Mammary epithelial cell (primary cell): ENCODE data around the gene SPAG16.

Experiments used
- CTCF ChIP-seq, 2 donors: IDR thresholded peaks in 1 of 2; conservative IDR thresholded peaks in 1 of 2; 2 replicates each; pipeline ENCODE4 v1.5.1; 2011 to 2012; ENCODE audit warnings: inconsistent platforms in 2 of 2, low read length in 2 of 2, mild to moderate bottlenecking in 2 of 2, control low read depth in 1 of 2, low read depth in 1 of 2; ENCODE audit not compliant: insufficient read depth in 1 of 2; ENCODE audit errors: extremely low read depth in 1 of 2
- EZH2 ChIP-seq: IDR thresholded peaks from 2 replicates; pipeline ENCODE4 v1.6.1; 2012; ENCODE audit warnings: low read length, inconsistent platforms, borderline replicate concordance

- TF ChIP-seq CTCF (conservative IDR thresholded peaks at IDR 0.05 in 1 of 2, IDR thresholded peaks at IDR 0.05 in 1 of 2; ENCODE audit: extremely low read depth in 1 of 2, insufficient read depth in 1 of 2, low read depth in 1 of 2, low read length in 2 of 2) = no peak
- TF ChIP-seq EZH2 = no peak
Measured at GRCh38 chr2:214203214-214203613, 919.0 kb downstream of the SPAG16 start.
